HEK293 (cell line): ENCODE data around the gene CBX3.

Experiments used
- IKZF3 ChIP-seq: fragments of 450-650 bp; IDR thresholded peaks from 2 replicates; pipeline ENCODE4 v1.5.0; 2018; ENCODE audit warnings: missing biosample characterization, mild to moderate bottlenecking, missing genetic modification characterization, moderate library complexity
- KLF17 ChIP-seq: fragments of 450-650 bp; formaldehyde crosslinking; IDR thresholded peaks from 2 replicates; pipeline ENCODE4 v1.5.1; 2016; ENCODE audit warnings: missing biosample characterization, missing genetic modification characterization
- MEIS1 ChIP-seq: sonication (generic); formaldehyde crosslinking; IDR thresholded peaks from 2 replicates; pipeline ENCODE4 v1.8.1; 2022; ENCODE audit warnings: missing genetic modification reagents, mild to moderate bottlenecking, borderline replicate concordance
- PRDM2 ChIP-seq: fragments of 450-650 bp; formaldehyde crosslinking; IDR thresholded peaks from 2 replicates; pipeline ENCODE4 v1.5.1; 2016; ENCODE audit warnings: missing biosample characterization, missing genetic modification characterization, borderline replicate concordance
- TSHZ1 ChIP-seq: fragments of 450-650 bp; formaldehyde crosslinking; IDR thresholded peaks from 2 replicates; pipeline ENCODE4 v1.5.1; 2016; ENCODE audit warnings: missing biosample characterization, missing genetic modification characterization, borderline replicate concordance
- ZBTB49 ChIP-seq: fragments of 450-650 bp; formaldehyde crosslinking; IDR thresholded peaks from 2 replicates; pipeline ENCODE4 v1.5.1; 2016; ENCODE audit warnings: missing biosample characterization, missing genetic modification characterization, low read depth
- ZFHX2 ChIP-seq: fragments of 450-650 bp; formaldehyde crosslinking; conservative IDR thresholded peaks from 2 replicates; pipeline ENCODE4 v1.5.1; 2016; ENCODE audit warnings: missing biosample characterization, missing genetic modification characterization
- ZNF146 ChIP-seq: fragments of 450-650 bp; formaldehyde crosslinking; IDR thresholded peaks from 2 replicates; pipeline ENCODE4 v1.5.1; 2016; ENCODE audit warnings: missing biosample characterization, missing genetic modification characterization
- ZNF169 ChIP-seq: fragments of 450-650 bp; formaldehyde crosslinking; IDR thresholded peaks from 2 replicates; pipeline ENCODE4 v1.5.1; 2016; ENCODE audit warnings: missing biosample characterization, missing genetic modification characterization
- ZNF175 ChIP-seq: fragments of 450-650 bp; formaldehyde crosslinking; IDR thresholded peaks from 2 replicates; pipeline ENCODE4 v1.5.1; 2016; ENCODE audit warnings: missing biosample characterization, missing genetic modification characterization
- ZNF19 ChIP-seq: fragments of 450-650 bp; formaldehyde crosslinking; IDR thresholded peaks from 2 replicates; pipeline ENCODE4; 2016; ENCODE audit warnings: missing biosample characterization, missing genetic modification characterization, low read depth
- ZNF280C ChIP-seq: fragments of 450-650 bp; formaldehyde crosslinking; IDR thresholded peaks from 2 replicates; pipeline ENCODE4 v1.5.1; 2016; ENCODE audit warnings: missing biosample characterization, missing genetic modification characterization
- ZNF280D ChIP-seq: fragments of 450-650 bp; formaldehyde crosslinking; IDR thresholded peaks from 2 replicates; pipeline ENCODE4 v1.5.1; 2016; ENCODE audit warnings: missing biosample characterization, missing genetic modification characterization
- ZNF391 ChIP-seq: fragments of 450-650 bp; formaldehyde crosslinking; IDR thresholded peaks from 2 replicates; pipeline ENCODE4 v1.5.1; 2016; ENCODE audit warnings: low read depth, missing biosample characterization, missing genetic modification characterization, borderline replicate concordance
- ZNF449 ChIP-seq: fragments of 450-650 bp; formaldehyde crosslinking; IDR thresholded peaks from 2 replicates; pipeline ENCODE4 v1.5.1; 2017; ENCODE audit warnings: missing biosample characterization, mild to moderate bottlenecking, missing genetic modification characterization, moderate library complexity
- ZNF48 ChIP-seq: fragments of 450-650 bp; formaldehyde crosslinking; IDR thresholded peaks from 2 replicates; pipeline ENCODE4 v1.5.1; 2016; ENCODE audit warnings: missing biosample characterization, missing genetic modification characterization
- ZNF707 ChIP-seq: fragments of 450-650 bp; formaldehyde crosslinking; IDR thresholded peaks from 2 replicates; pipeline ENCODE4 v1.5.1; 2016; ENCODE audit warnings: missing biosample characterization, missing genetic modification characterization
- ZNF768 ChIP-seq: fragments of 450-650 bp; formaldehyde crosslinking; IDR thresholded peaks from 2 replicates; pipeline ENCODE4 v1.5.1; 2018; ENCODE audit warnings: missing biosample characterization, mild to moderate bottlenecking, missing genetic modification characterization

CBX3 gene

GRCh38 chr7:26201247-26202018 is at the start of gene CBX3 (continued):
- no peak for TF ChIP-seq ZBTB49 (tag by site-specific recombination)
- no peak for TF ChIP-seq ZNF48 (tag by site-specific recombination)
- no peak for TF ChIP-seq PRDM2
- no peak; the same call in 1 of the 2 replicates for TF ChIP-seq KLF17 (tag by site-specific recombination)
- no peak for TF ChIP-seq ZNF707 (tag by site-specific recombination)
- no peak for TF ChIP-seq ZNF19 (tag by site-specific recombination)
- peak; percentile 85 for TF ChIP-seq ZFHX2 (tag by site-specific recombination)
- no peak for TF ChIP-seq ZNF449 (tag by site-specific recombination)
- no peak for TF ChIP-seq ZNF280D (tag by site-specific recombination)
- TF ChIP-seq ZNF280C: no peak
- TF ChIP-seq MEIS1 (CRISPR knock-in tag): no peak
- TF ChIP-seq ZNF391: no peak; the same call in 1 of the 2 replicates
- TF ChIP-seq ZNF768: no peak
- no peak for TF ChIP-seq ZNF169 (tag by site-specific recombination)
- TF ChIP-seq IKZF3: peak; percentile 67
- no peak for TF ChIP-seq ZNF146 (tag by site-specific recombination)
- TF ChIP-seq TSHZ1: no peak
- TF ChIP-seq ZNF175 (tag by site-specific recombination): no peak
